ENCODE results near the gene UNC5C. TPM values are rescaled to one million over a fixed set of nuclear protein-coding genes. Genes with fewer than 3 reads are reported as not detected.

The UNC5C gene
- total and polyA plus RNA-seq, 2 of the 8 experiments (the other 6 are each of a cell fraction or from before 2014, with no cell fraction given), result 0.30 to 1.3 TPM

- Histone ChIP-seq H2BK5ac (ENCODE audit: low read depth, low read length) (no peak overlapping the region), H3K56ac (replicated peaks; ENCODE audit: insufficient read length, low read depth, low read length) (no peak overlapping the region), H4K8ac (ENCODE audit: extremely low read depth, insufficient read depth, low read length) (no peak overlapping the region), H3K14ac (ENCODE audit: insufficient read length) (no peak overlapping the region), H4K91ac (replicated peaks; ENCODE audit: insufficient read length, low read length) (no peak overlapping the region), H2AK5ac (ENCODE audit: low read depth, low read length) (no peak overlapping the region), H3K9me3 (ENCODE audit: insufficient read depth in 2 of 2, low read depth in 1 of 2, low read length in 1 of 2) (no peaks in the 10 kb centered on the region), H2AFZ (ENCODE audit: low read length) (no peak overlapping the region), H3K4ac (replicated peaks; ENCODE audit: insufficient read length, low read depth, low read length) (no peak overlapping the region), H3K4me1 (replicated peaks in 1 of 4; ENCODE audit: control insufficient read depth in 3 of 4, insufficient read depth in 4 of 4, low read length in 3 of 4) (no peaks in the 10 kb centered on the region), H3K23me2 (ENCODE audit: low read depth, low read length) (0 out of 2 replicates have a peak, but pooled peaks cover 2% of the 10 kb centered on the region), H2BK20ac (ENCODE audit: low read length) (no peak overlapping the region), H3K79me2 (ENCODE audit: control insufficient read depth in 1 of 2, insufficient read depth in 2 of 2, low read length in 2 of 2) (no peaks in the 10 kb centered on the region), H3K23ac (ENCODE audit: insufficient read length) (no peak overlapping the region), H3K4me2 (ENCODE audit: insufficient read depth in 1 of 2, low read depth in 2 of 2, low read length in 2 of 2) (no peak overlapping the region), H2BK120ac (replicated peaks; ENCODE audit: low read depth, low read length) (no peak overlapping the region), H3K79me1 (ENCODE audit: low read depth, low read length) (no peaks in the 10 kb centered on the region), H3K27me3 (replicated peaks in 1 of 4; ENCODE audit: control insufficient read depth in 3 of 4, extremely low read depth in 1 of 4, insufficient read depth in 3 of 4, low read length in 3 of 4) (no peaks in the 10 kb centered on the region), H3K9ac (replicated peaks in 1 of 4; ENCODE audit: extremely low read depth in 1 of 4, low read depth in 3 of 4, low read length in 3 of 4) (no peak overlapping the region), H4K5ac (ENCODE audit: insufficient read length, low read depth, low read length) (no peak overlapping the region), H3K4me3 (ENCODE audit: extremely low read depth in 1 of 4, insufficient read depth in 2 of 4, low read depth in 3 of 4, low read length in 4 of 4) (no peak overlapping the region), H3K18ac (ENCODE audit: extremely low read depth, low read length) (no peak overlapping the region), H3K36me3 (ENCODE audit: control insufficient read depth in 2 of 4, insufficient read depth in 4 of 4, low read length in 3 of 4) (no peaks in the 10 kb centered on the region), H2BK15ac (ENCODE audit: low read length) (no peak overlapping the region), H3K27ac (ENCODE audit: low read depth, low read length) (no peak overlapping the region), H2BK12ac (ENCODE audit: low read depth, low read length) (no peak overlapping the region), H4K20me1 (replicated peaks in 1 of 2; ENCODE audit: control insufficient read depth in 1 of 2, insufficient read depth in 2 of 2, low read length in 2 of 2) (no peaks in the 10 kb centered on the region)
- CTCF ChIA-PET (ENCODE audit: partially characterized antibody), result no interaction called here
- 97% methylated on average over 5 of the region's 5 CpGs; no CpG with 5 or more reads in 1 of the 2 experiments for WGBS, 2 experiments (ENCODE audit: extremely low coverage in 1 of 2, insufficient coverage in 1 of 2, insufficient read length in 1 of 2, insufficient replicate concordance in 2 of 2, low coverage in 1 of 2, low lambda C conversion rate in 2 of 2, missing lambda C conversion rate in 1 of 2)
- POLR2A ChIA-PET (ENCODE audit: partially characterized antibody), result no interaction called here
- FAIRE-seq (no peak), DNase-seq (ENCODE audit: low read depth in 1 of 2, low spot score in 2 of 2) (no peak)
- TF ChIP-seq TBP (IDR thresholded peaks at IDR 0.05; ENCODE audit: low read depth, low read length), result no peak
- TF ChIP-seq SP2 (IDR thresholded peaks at IDR 0.05; ENCODE audit: low read length), result no peak
- TF ChIP-seq EZH2 (IDR thresholded peaks at IDR 0.05; ENCODE audit: low read depth, low read length, severe bottlenecking), result no peak
- TF ChIP-seq YY1 (IDR thresholded peaks at IDR 0.05; ENCODE audit: low read depth, low read length), result no peak
- TF ChIP-seq CREB1 (IDR thresholded peaks at IDR 0.05), result no peak
- no peak for TF ChIP-seq HDAC6 (IDR thresholded peaks at IDR 0.05; ENCODE audit: low read depth, low read length)
- no peak for TF ChIP-seq SRF (IDR thresholded peaks at IDR 0.05; ENCODE audit: low read depth, low read length)
- no peak for TF ChIP-seq TCF12 (IDR thresholded peaks at IDR 0.05; ENCODE audit: low read depth, low read length)
- TF ChIP-seq KDM4A (IDR thresholded peaks at IDR 0.05; ENCODE audit: low read depth, low read length, severe bottlenecking), result no peak
- no peak for TF ChIP-seq SIRT6 (IDR thresholded peaks at IDR 0.05; ENCODE audit: low read length)
- no peak for TF ChIP-seq ATF2 (IDR thresholded peaks at IDR 0.05; ENCODE audit: low read length)
- TF ChIP-seq SP1 (IDR thresholded peaks at IDR 0.05; ENCODE audit: low read depth, low read length), result no peak
- TF ChIP-seq BRCA1 (IDR thresholded peaks at IDR 0.05; ENCODE audit: low read depth, low read length), result no peak
- TF ChIP-seq GTF2F1 (IDR thresholded peaks at IDR 0.05; ENCODE audit: borderline replicate concordance, low read depth, low read length), result no peak
Observed at GRCh38 chr4:95444812-95445211, 104.0 kb downstream of the UNC5C start.
